Measurements from ENCODE around the gene MACROD2.

MACROD2 gene

GRCh38 chr20:15422966-15423365 lies 1427.7 kb downstream of the MACROD2 start:
- no peak for DNase-seq

DNA sequence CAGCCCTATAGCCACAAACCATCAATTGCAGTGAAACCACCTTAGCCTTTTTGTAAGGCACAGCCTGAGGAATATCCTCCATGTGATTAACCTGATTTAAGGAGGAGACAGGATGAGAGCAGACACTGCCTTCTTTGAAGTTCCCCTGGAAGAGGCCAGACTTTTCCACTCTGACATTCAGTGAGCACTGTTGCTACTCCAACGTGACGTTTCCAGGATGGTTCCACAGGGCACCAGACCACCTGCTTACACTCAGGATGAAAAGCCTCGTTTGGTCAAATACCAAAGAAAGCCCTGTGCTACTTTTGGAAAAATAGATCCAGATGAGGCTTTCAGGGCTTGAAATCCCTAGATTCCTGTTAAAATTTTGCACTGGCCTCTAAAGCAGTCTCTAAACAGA lies 1444.2 kb downstream of the MACROD2 start:
- DNase-seq, result no peak

GRCh38 chr20:15440049-15440820 lies 1444.9 kb downstream of the MACROD2 start:
- no peak for DNase-seq

- no peak for DNase-seq
Observed at GRCh38 chr20:15445056-15445840, 1449.9 kb downstream of the MACROD2 start.

GRCh38 chr20:15446373-15446772 lies 1451.1 kb downstream of the MACROD2 start:
- DNase-seq, result no peak

- no peak for DNase-seq
Observed at GRCh38 chr20:15447549-15447948, 1452.2 kb downstream of the MACROD2 start.

- DNase-seq, result no peak
Observed at GRCh38 chr20:15449061-15449460, 1453.7 kb downstream of the MACROD2 start.

DNA sequence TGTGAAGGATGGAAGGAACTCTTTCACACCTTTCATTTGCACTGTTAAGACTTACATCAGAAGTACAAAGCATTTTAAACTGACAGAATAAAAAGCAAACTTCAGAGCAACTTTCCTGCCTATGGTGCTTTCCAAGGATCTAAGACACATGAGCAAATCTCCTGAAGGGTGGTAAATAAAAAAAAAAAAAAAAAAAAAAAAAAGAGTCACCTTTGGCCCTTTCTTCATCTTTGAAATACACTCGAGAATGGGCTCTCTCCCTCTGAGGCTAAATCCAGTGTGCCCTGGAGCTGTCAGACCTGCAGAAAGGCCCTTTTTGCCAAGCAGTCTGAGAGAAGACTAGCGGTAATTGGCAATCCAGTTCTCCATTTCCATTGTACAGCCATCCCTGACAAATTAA lies 1455.9 kb downstream of the MACROD2 start:
- DNase-seq, result no peak

DNA sequence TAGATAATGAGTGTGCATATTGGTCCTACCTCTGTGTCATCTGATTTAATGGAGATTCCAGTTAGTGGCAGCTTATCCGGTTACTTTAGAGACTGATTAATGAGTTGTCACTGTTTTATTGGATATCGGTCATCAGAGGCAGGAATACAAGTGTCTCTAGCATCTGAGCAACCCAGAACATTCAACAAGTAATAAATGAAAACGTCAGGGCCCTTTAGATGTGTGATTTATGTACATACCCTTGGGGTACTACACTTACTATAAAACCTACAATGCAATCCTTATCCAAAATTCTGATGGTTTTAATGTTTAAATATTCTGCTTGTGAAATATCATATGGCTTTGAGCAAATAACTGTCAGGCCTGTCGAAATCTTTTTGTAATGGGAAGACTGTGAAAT lies 1460.0 kb downstream of the MACROD2 start:
- DNase-seq, result no peak

- no peak for DNase-seq
Observed at GRCh38 chr20:15461938-15462337, 1466.6 kb downstream of the MACROD2 start.

DNA sequence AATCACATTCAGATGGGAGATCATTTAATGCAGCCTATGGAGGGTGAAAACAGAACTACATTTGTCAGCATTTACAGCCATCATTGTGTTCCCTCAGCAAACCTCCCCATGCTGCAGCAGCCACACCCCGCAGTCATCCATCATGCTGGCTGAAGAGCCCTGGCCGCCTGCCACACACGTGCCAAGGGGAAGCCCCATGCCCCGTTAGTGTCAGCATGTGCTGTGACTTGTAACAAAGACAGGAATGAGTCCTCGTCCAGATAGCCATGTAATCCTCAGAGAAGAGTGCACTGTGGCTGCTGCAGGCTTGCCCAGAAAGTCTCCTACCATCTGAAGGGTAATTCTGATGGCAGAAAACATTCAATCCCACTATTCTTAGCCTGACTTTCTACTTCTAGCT lies 1480.2 kb downstream of the MACROD2 start:
- peak; percentile 73 for DNase-seq

DNA sequence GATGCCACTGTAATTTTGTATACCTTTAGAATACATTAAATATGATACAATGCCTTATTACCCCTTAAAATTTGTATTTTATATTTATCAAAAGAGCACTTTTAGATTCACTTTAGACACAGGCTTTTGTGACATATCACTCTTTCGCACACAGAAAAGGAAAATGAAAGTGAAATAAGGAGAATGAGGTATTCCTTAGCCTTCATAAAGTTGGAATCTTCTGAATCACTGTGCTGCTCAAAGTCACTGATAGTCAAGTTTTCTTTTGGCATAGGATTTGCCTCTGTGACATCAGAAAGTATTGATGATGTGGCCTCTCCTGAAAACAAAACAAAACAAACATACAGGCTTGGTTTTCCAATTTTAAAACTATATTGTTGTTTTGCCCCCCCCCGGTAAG lies 1480.9 kb downstream of the MACROD2 start:
- no peak for DNase-seq

GRCh38 chr20:15476781-15477180 lies 1481.5 kb downstream of the MACROD2 start:
- DNase-seq, result no peak

- DNase-seq, result peak; percentile 17
Observed at GRCh38 chr20:15482525-15482924, 1487.2 kb downstream of the MACROD2 start.

DNA sequence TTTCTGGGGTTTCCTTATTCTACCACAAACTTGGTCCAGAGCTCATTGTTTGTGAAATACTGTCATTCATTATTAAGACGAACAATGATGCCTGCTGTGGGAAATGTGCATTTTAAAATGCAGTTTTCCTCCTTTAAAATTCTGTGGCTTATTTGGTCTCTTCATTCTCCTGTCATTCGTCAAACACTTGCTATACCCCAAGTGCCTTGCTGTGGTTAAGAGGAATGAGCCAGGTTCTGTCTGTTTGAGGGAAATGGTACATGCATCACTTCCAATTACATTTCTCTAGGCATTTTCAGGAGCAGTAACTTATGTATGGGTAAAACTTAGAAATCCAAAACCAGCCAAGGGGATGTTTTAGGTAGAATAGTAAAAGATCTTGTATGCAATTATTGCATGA lies 1490.2 kb downstream of the MACROD2 start:
- DNase-seq, result no peak

DNA sequence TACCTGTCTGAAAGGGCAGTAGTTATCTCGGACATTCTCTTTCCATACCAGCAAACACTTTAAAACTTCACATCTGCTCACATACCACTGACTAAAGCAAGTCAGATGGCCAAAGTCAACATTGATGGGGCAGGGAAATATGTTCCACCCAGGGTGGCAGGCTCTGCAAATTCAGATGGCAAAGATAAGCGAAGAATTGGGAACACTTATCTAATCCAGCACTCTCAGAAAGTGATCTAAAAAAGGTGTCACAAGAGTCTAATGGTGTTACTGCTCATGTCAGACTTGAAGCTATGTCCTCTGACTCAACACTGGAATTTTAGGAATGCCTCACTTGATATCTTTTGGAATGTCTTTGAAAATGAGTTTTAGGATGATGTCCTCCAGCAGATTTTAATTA lies 1491.7 kb downstream of the MACROD2 start:
- no peak for DNase-seq

DNA sequence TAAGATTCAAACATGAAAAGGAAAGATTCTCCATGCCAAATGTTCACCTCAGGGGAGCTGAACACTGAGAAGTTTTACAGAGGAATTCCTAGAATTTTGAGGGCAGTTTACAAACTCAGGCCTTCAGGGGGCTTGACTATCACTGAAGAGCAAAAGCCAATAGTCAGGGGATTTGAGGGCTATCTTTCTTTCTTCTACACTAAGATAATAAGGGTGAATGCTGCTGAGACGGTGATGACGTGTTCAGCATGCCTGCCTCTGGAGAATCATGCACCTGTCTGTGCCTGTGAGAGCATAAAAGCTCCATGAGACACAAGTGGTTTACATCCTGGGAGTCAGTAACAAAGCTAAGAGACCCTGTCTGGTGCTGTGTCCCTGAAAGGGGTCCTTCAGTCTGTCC lies 1492.4 kb downstream of the MACROD2 start:
- DNase-seq, result no peak

DNA sequence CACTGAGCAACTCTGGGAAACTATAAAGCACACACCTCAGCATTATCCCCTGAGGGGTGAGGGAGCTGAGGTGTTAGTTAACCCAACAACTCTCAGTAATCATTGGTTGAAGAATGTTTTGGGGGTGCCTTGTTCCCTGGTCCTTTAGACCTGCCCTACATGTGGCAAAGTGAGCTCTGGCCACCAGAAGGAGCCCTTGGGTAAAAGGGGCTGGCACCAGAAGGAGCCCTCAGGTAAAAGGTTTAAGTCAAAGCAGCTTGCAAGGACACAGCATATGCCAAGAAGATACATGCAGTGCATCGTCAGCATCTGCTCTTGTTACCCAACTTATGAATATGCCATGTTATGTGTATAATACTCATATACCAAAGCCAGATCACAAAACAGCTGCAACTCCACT lies 1496.3 kb downstream of the MACROD2 start:
- peak; percentile 85 for DNase-seq

GRCh38 chr20:15494851-15495250 lies 1499.5 kb downstream of the MACROD2 start:
- DNase-seq, result no peak

GRCh38 chr20:15496501-15497039 lies 1501.3 kb downstream of the MACROD2 start:
- no peak for DNase-seq

- no peak for DNase-seq
Observed at GRCh38 chr20:15498926-15499325, 1503.6 kb downstream of the MACROD2 start.

DNA sequence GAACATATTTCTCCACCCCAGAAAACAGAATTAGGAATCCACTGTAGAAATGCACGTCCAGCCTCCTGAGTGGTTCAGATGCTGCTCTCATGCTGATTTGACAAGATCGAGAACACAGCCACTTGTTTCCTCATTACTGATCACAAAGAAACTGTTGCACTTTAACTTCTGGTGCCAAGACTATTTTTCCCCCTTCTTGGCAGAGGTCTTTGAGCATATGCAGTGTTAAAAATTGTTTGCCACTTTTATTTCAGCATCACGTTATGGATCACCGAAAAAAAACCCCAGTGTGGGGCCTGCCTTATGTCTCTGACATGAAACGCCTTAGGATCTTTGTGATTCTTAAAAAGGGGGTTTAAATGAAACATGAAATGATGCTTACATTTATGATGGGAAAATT lies 1511.0 kb downstream of the MACROD2 start:
- DNase-seq, result no peak

- DNase-seq, result no peak
Observed at GRCh38 chr20:15507151-15507550, 1511.8 kb downstream of the MACROD2 start.

GRCh38 chr20:15511551-15511950 lies 1516.2 kb downstream of the MACROD2 start:
- DNase-seq, result no peak

Data from NCI-H2171 treated with DMSO at 0.1 percent for 48 hours (cell line).